CD4-positive, alpha-beta T cell treated with Interleukin-4 for 1 hour (primary cell): Measurements from ENCODE around the gene HERC4.
A peak's percentile ranks its signal among the peaks of the same experiment; 100 is the strongest.
"Not testable (repeated sequence)": the region's sequence is repeated elsewhere in the genome, so short reads cannot be mapped to it uniquely, and the experiment has no call there.

ENCODE experiments used
- DNase-seq, 2 donors: peaks; one replicate each; pipeline ENCODE4 v3.0.0-alpha.2; 2020 to 2022

The HERC4 gene

DNA sequence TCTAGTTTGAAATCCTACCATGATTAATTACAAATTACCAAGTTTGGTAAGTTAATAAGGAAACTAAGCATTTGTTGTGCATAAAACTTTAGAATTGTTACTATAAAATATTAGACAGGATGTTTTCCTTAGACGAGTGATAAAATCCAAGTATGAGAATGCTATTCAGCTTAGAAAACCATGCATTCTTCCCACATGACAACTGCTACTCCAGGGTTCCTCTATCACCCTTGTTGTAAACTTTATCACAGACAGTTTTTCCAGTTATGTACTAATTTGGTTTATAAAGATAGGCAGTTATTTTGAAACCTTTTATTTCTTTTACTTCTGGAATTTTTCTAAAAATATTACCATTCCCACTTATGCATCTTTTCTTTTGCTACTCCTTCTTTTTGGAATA is 138.7 kb downstream of the HERC4 start:
- DNase-seq = no peak

DNA sequence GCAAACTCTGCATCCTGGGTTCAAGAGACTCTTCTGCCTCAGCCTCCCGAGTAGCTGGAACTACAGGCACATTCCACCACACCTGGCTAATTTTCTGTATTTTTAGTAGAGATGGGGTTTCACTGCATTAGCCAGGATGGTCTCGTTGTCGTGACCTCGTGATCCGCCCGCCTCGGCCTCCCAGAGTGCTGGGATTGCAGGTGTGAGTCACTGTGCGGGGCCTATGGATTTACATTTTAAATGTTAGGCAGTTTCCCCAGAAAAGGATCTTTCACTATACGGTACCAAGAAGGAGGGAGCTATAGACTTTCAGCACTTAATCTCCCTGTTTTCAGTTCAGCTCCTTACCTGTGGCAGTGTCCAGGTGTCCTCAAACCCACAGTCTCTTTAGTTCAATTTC is 139.9 kb downstream of the HERC4 start:
- no peak for DNase-seq

DNA sequence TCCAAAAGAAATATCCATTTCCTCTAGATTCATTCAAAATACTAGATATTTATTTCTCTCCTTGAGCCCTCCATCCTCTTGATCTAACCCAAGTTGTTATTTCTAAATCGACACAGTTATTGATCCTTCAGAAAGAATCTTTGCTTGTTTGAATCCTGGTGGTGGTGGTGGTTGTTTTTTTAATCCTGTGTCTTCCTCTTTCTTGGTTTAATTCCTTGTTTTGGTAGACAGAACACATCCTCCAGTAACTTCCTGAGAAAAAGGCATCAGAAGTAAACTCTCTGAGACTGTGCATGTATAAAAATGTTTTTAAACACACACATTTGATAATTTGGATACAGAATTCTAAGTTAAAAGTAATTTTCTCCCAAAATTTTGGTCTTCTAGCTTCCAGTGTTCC is 140.7 kb downstream of the HERC4 start:
- DNase-seq = no peak

DNA sequence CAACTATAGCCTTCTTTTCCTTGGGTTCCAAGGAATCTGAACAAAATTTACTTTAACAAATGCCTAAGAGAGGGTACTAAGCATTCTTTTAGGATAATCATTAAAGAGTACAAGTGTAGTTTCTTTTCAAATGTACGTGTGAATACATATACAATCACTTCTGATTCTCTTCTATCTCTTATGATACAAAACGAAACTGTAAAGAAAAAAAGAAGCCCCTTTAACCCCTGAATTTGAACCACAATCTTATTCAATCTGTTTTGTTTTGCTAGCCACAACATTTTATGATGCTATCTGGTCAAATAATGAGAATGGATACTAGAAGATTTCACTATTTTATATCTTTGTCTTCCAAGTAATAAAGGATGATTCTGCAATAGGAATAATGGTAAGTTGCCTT is 141.9 kb downstream of the HERC4 start:
- DNase-seq = no peak

DNA sequence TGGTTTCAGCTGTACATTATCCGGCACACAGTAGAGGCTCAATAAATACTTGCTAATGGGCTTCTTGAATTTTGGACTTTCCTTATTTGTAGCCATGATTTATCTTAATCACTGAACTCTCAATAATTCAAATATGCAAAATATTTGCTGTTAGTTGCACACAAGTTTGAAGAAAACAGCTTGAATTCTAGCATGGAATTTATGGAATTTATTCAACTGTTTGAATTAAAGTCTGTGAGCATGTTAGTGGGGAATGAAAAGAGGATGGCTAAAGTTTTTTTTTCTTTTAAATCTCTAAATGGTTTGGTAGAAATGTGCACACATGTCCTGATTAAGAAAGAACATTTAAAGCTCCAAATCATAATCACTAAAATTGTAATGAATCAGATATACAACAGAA is 148.1 kb downstream of the HERC4 start:
- DNase-seq = no peak

DNA sequence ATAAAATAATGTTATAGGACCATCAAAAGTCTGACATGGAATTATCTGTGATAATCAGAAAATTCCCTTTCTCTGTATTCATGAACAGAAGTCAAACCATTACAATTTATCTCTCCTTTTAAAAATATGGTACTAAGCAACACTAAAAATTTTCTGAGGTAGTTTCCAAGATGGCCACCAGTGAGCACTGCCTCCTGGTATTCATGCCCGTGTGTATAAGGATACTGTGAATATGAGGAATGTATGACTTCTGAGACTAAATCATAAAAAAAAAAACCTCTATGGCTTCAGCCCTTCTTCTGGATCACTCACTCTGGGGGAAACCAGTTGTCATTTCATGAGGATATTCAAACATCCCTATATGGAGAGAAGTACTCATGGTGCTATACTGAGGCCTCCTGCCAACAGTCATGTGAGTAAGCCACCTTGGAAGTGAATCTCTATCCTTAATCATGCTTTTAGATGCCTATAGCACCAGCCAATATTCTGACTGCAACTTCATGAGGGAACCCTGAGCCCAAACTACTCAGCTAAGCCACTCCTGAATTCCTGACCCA is 149.6 kb downstream of the HERC4 start:
- no peak for DNase-seq

DNA sequence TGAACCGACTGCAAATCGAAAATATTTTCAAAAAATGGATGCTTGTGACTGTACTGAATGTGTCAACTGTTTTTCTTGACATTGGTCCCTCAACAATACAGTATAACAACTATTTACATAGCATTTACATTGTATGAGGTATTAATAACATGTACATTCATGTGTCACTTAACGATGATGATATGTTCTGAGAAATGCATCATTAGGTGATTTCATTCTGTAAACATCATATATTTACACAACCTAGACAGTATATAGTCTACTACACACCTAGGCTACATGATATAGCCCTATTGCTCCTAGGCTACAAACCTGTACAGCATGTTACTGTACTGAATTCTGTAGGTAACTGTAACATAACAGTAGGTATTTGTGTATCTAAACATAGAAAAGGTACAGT is 150.9 kb downstream of the HERC4 start:
- DNase-seq = no peak

DNA sequence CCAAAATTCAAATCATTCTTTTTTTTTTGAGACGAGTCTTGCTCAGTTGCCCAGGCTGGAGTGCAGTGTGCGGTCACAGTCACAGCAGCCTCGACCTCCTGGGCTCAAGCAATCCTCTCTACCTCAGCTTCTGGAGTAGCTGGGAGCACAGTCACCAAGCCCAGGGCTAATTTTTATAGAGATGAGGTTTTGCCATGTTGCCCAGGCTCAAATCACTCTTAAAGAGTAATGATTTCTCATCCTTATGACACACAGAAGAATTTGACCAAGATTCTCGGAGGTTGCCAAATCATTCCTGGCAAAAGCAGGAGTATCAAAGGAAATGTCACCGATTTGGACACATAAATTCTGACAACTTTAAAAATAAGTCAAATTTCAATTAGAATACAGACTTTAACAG is 151.5 kb downstream of the HERC4 start:
- DNase-seq = no peak

DNA sequence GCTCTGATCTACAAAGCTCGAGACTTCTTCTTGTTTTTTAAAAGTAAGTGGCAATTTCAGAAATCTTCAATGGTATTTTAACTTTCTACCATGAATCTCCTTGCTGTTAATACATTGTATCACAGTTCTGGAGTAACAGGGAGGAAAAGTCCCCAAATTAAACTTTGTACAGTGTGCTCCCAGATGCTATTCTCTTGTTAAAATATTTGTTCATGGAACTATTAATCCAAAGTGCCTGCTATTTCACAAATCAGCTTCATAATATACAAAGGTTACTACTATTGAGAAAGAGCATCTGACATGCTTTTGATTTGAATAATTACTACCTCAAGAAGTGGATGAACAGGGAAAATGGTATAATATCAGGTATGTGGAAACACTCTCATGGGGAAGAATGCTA is 154.0 kb downstream of the HERC4 start:
- no peak for DNase-seq

DNA sequence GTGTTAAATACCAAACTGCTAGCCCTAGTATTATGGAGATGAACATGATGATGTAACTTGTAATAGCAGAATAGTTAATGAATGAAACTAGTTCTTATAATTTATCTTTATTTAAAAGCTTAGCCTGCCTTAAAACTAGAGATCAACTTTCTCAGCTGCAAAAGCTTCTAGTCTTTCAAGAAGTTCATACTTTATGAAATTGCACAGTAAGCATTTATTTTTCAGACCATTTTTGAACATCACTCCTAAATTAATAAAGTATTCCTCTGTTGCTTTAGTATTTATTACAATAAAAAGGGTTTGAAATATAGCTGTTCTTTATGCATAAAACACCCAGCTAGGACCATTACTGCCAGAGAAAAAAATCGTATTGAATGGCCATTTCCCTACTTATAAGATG is 157.4 kb downstream of the HERC4 start:
- DNase-seq = no peak

DNA sequence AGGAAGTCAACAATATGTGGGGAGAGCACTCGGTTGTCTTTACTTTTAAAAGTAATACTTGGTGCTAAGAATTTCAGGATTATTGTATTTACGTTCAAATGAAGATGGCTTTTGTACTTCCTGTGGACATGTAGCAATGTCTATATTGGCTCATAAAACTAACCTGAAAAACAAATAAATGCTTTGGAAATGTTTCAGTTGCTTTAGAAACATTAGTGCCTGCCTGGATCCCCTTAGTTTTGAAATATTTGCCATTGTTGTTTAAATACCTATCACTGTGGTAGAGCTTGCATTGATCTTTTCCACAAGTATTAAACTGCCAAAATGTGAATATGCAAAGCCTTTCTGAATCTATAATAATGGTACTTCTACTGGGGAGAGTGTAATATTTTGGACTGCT is 157.9 kb downstream of the HERC4 start:
- no peak for DNase-seq

DNA sequence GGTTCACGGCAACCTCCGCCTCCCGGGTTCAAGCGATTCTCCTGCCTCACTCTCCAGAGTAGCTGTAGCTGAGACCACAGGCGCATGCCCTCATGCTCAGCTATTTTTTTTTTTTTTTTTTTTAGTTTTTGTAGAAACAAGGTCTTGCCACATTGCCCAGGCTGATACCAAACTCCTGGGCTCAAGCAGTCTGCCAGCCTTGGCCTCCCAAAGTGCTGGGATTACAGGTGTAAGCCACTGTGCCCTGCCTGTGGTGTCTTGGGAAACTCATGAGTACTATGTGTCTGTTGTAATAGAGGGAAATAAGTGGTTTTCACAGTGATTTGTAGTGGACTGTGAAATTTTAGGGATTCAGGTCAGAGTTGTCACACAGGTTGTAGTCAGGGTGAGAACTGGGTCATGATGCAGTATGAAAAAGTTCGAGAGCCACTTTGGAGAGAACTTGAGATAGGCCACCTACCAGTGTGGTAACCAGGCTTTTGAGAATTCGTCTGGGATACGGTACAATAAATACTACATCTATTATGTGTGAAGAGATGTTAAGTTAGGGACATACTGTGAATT is 160.2 kb downstream of the HERC4 start:
- DNase-seq = no peak

DNA sequence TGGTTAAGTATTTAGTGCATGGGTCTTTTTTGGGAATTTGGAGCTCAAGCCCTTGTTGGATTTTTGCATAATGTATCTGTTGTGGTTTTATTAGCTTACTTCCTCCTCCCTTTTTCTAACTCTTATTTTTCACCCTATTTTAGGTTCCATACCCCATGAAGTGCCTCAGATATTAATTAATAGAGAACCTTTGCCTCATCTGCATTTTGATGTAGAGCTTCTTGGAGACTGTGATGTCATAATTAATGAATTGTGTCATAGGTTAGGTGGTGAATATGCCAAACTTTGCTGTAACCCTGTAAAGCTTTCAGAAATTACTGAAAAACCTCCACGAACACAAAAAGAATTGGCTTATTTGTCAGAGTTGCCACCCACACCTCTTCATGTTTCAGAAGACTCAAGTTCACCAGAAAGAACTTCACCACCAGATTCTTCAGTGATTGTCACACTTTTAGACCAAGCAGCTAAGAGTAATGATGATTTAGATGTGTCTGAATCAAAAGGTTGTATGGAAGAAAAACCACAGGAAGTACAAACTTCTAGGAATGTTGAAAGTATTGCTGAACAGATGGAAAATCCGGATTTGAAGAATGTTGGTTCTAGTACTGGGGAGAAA is 162.6 kb downstream of the HERC4 start:
- no peak for DNase-seq

DNA sequence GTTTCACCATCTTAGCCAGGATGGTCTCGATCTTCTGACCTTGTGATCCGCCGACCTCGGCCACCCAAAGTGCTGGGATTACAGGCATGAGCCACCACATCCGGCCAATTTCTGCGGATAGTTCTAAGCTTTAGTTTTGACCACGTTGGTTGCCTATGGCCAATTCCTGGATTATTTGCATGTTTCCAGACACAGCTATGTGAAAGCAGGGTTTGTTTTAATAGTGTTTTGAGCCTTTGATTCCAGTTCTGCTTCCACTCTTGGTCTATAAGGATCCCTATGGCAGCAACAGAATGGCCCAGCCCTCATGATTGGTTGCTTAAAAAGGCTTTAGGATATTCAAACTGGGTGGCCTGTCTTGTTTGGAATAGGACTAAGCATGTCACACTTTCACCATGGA is 171.5 kb downstream of the HERC4 start:
- no peak for DNase-seq

DNA sequence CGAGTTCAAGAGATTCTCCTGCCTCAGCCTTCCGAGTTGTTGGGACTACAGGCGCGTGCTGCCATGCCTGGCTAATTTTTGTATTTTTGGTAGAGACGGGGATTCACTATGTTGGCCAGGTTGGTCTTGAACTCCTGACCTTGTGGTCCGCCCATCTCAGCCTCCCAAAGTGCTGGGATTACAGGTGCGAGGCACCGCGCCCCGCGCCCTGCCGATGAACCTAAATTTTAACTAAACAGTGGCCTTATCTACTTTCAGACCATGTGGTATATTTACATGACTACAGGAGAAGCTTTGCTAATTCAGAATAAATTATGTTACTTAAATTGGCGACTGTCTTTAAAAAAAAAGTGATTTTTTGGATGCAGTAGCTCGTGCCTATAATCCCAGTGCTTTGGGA is 181.4 kb downstream of the HERC4 start:
- DNase-seq = no peak

DNA sequence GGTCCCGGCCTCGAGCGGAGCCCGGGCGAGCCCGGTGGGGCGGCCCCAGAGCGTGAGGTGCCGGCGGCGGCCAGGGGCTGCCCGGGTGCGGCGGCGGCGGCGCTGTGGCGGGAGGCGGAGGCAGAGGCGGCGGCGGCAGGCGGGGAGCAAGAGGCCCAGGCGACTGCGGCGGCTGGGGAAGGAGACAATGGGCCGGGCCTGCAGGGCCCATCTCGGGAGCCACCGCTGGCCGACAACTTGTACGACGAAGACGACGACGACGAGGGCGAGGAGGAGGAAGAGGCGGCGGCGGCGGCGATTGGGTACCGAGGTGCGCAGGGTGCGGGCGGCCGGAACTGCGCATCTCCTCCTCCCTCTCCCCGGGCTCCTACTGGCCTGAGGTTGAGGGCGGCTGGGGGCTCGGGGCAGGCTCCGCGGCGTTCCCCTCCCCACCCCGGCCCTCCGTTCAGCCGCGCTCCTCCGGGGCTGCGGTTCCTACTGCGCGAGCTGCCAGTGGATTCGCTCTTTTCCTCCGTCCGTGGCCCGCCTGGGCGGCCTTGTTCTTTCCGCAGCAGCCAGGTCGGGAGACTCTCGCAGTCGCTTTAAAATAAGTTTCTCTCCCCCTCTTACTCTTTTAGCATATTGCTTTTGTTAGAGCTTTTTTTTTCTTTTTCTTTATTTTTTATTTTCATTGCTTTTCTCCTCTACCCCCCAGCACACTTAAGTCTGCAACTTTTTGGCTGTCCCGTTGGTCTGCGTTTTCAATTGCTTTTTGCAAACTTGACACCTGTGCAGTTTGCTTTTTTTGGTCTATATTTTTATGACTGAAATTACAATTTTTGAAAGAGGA is 190.0 kb downstream of the HERC4 start:
- peak; percentile 80 to 82 for DNase-seq

DNA sequence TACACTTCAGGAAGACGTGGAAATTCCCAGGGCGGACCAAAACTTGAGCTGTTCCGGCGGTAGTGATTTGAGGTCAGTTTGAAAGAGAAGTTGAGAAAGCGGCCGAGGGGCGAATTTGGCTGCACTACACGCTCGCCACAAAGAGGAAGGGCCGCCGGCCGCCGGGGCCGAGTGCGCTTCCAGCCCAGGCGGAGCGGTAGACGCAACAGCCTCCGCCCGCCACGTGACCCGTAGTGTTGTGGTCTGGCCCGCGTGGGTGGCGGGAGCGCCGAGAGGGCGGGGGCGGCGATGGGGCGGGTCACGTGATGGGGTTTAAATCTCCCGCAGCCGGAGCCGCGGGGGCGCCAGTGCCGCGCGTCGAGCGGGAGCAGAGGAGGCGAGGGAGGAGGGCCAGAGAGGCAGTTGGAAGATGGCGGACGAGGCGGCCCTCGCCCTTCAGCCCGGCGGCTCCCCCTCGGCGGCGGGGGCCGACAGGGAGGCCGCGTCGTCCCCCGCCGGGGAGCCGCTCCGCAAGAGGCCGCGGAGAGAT is 190.7 kb downstream of the HERC4 start, which contains the start of gene SIRT1:
Gene SIRT1, plus strand, starts transcription at position 344 of the 529 bp plus-strand sequence. Its CDS starts 66 bp downstream, at position 410.
- peak; percentile 95 for DNase-seq

DNA sequence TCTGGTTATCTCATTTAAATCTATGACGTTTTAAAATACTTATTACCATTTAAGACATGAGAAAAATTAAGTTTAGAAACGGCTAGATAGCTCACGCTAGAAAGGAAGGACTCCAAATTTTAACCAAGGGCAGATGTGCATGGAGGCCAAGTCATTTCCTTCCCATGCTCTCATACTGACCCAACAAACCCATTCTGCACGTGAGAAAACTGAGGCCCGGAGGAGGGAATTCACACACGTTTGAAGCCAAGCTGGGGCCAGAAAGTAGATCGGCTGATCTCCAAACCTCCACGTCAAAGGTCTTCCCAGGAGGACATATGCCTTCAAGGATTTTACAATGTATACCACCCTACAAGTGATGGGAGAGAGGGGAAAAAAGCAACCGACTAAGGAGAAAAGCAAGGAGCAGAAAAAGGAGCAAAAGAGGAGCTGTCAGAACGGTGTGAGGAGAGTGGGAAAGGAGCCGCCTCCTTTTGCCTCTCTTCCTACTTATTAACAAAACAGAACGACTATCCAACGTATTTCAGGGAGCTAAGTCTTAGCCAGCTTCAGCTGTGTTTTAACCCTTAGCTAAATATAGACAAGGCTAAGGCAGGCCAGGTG is 191.3 kb downstream of the HERC4 start:
- no peak for DNase-seq

DNA sequence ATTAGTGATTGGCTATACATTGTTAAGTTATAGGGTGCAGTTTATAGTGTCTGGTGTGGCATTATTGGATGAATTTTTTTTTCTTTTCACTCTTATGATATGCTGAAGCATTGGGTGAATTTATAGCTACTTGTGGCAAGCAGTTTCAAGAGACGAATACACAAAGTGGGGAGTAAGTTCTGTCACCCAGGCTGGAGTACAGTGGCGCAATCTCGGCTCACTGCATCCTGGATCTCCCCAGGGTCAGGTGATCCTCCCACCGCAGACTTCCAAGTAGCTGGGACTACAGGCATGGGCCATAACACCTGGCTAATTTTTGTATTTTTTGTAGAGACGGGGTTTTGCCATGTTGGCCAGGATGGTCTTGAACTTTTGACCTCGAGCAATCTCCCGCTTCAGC is 196.9 kb downstream of the HERC4 start:
- DNase-seq = no peak

DNA sequence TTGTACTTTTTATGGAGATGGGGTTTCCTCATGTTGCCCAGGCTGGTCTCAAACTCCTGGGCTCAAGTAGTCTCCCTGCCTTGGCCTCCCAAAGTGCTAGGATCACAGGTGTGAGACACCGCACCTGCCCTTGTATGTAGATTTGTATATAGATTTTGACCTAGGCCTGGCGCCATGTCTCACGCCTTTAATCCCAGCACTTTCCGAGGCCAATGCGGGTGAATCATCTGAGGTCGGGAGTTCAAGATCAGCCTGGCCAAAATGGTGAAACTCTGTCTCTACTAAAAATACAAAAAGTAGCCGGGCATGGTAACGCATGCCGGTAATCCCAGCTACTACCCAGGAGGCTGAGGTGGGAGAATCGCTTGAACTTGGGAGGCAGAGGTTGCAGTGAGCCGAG is 197.7 kb downstream of the HERC4 start:
- DNase-seq = not testable (repeated sequence)

DNA sequence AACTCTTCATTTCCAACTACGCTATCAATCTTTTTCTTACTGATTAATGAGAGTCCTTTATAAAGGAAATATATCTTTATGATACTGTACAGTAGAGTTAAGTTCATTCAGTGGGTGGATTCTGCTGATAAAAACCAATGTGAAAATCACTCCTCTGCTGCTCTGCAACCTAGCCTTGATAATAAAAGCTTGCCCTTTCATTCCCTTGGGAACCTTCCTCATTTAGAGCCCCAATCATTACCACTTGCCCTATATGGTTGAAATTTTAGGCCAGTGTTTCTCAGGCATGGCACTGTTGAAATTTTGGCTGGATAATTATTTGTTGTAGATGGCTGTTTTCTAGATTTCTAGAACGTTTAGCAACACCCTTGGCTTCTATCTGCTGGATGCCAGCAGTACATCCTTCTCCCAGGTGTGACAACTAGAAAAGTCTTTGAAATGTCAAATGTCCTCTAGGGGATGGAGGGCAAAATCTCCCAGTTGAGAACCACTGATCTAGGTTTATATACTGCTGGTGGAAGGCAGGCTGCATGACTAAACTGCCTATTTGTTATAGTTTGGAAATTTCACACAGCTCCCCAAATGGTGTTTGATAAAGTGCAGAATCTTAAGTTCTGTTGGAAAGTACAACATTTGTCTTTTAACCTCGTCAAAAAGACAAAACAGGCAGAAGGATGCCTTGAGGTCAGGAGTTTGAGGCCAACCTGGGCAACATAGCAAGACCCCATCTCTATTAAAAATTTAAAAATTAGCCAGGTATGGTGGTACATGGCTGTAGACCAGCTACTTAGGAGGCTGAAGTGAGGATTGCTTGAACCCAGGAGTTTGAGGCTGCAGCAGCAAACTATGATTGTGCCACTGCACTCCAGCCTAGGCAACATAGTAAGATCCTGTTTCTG is 199.5 kb downstream of the HERC4 start:
- DNase-seq = no peak
